GM19193 (cell line): ENCODE data around the gene SLC49A4.

Experiments
- POLR2A ChIP-seq: IDR thresholded peaks from 4 replicates; pipeline ENCODE4 v1.6.1; 2011; ENCODE audit not compliant: insufficient read depth, insufficient read length; ENCODE audit errors: extremely low read depth

Gene SLC49A4

GRCh38 chr3:122893754-122894668, 99.1 kb downstream of the SLC49A4 start:
- TF ChIP-seq POLR2A, result no peak

- no peak for TF ChIP-seq POLR2A
These were observed 103.4 kb downstream of the SLC49A4 start for GRCh38 chr3:122898298-122898697.

DNA sequence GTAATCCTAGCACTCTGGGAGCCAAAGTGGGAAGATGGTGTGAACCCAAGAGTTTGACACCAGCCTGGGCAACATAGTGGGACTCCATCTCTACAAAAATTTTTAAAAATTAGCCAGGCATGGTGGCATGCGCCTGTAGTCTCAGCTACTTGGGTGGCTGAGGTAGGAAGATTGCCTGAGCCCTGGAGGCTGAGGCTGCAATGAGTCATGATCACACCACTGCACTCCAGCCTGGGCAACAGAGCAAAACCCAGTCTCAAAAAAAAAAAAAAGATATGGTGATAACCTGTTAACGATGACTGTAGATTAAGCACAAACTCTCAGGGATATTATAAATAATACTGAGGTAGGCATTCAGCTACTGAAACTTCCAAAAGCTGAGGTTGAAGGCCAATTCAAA, 107.5 kb downstream of the SLC49A4 start:
- no peak for TF ChIP-seq POLR2A

DNA sequence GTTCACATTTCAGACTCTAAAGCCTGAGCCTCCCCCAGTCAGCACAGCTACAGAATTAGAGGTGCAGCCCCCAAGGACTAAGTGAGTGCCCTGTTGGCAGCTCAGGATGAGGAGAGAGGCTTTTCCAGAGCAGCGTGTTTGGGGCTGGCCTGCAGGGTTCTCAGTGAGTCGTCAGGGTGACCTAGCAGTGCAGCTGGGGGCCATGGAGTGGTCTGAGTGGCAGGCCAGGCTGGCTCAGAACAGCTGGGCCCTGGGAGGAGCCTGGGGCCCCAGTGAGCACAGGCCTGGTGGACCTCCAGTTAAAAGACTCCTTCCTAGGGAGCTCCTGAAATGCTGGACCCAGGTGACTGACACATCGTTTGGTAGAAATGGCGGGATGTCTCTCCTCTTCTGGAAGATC, 108.3 kb downstream of the SLC49A4 start:
- TF ChIP-seq POLR2A, result no peak

- TF ChIP-seq POLR2A, result no peak
These were observed 112.6 kb downstream of the SLC49A4 start for GRCh38 chr3:122907471-122907870.

GRCh38 chr3:122908251-122908650, 113.4 kb downstream of the SLC49A4 start:
- no peak for TF ChIP-seq POLR2A

GRCh38 chr3:122911901-122912300, 117.0 kb downstream of the SLC49A4 start:
- TF ChIP-seq POLR2A, result no peak

DNA sequence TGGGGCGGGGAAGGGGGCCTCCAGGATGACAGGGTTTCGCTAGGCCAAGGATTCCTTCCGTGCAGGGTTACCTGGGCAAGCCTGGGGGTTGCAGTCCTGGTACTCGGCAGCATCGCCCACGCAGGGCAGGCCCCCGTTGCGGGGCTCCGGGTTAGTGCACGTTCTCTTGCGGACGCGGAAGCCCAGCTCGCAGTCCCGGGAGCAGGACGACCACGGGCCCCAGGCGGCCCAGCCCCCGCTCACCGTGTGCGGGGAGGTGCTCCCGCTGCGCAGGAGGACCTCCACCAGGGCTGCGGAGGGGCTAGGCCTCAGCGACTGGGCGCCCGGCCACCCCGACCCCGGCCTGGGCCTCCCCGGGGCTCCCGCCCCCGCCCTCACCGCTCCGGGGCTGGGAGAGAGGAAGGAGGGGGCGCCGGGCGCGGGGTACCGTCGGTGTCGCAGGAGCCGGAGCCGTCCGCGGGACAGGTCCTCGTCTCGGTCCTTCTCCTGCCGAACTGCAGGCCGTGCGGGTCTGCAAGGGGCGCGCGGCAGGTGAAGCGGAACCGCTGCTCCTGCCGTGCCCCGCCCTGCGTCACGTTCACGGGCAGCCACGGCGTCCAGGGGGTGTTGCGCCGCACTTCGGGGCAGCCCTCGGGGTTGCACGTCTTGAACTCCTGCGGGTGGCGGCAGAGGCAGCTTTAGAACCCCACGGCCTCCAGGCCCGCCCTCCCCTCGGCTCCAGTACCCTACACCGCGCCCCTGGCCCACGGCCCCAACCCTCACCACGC, 118.1 kb downstream of the SLC49A4 start:
- no peak for TF ChIP-seq POLR2A

GRCh38 chr3:122913539-122914100, 118.8 kb downstream of the SLC49A4 start:
- no peak for TF ChIP-seq POLR2A

GRCh38 chr3:122915300-122916055, 120.6 kb downstream of the SLC49A4 start:
- TF ChIP-seq POLR2A, result no peak

- no peak for TF ChIP-seq POLR2A
These were observed 121.2 kb downstream of the SLC49A4 start for GRCh38 chr3:122916084-122916483.

DNA sequence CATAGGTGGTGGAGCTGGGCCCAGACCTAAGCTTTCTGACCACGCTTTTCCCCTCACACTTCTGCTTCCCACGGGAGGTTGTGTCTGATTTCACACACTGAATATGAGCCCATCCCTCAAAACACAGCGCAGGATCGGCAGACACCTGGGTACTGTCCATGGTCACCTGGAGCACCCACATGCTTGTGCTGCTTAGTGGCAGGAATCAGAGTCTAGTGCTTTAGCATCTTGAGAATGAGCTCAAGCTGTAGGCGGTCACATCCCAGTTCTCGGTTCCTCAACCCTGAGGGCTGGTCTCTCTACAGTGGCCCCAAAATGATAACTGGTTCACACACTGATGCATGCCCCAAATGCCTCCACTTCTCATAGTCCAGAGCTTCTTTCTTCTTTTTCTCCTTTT, 121.7 kb downstream of the SLC49A4 start:
- no peak for TF ChIP-seq POLR2A

GRCh38 chr3:122917412-122917811, 122.5 kb downstream of the SLC49A4 start:
- TF ChIP-seq POLR2A, result no peak

GRCh38 chr3:122918576-122919290, 123.9 kb downstream of the SLC49A4 start:
- TF ChIP-seq POLR2A, result no peak
